ENCODE data around the gene CNIH3. TPM values are rescaled to one million over a fixed set of nuclear protein-coding genes. Genes with fewer than 3 reads are reported as not detected.

The CNIH3 gene
- total and polyA plus RNA-seq, 2 of the 4 experiments (the other 2 are of a cell fraction): 2.0 to 2.9 TPM

- TF ChIP-seq FOS (IDR thresholded peaks at IDR 0.05; ENCODE audit: low read depth, low read length): peak; percentile 6; the same call in 1 of the 2 replicates
Measured at GRCh38 chr1:224623743-224624333, 7.7 kb downstream of the CNIH3 start (continued).

- Histone ChIP-seq H3K9ac (ENCODE audit: low read depth, low read length) (no peak overlapping the region), H4K5ac (ENCODE audit: low read depth, low read length) (no peak overlapping the region; the same call in 1 of the 2 replicates), H3K79me1 (ENCODE audit: low read depth in 1 of 2, low read length in 2 of 2) (peaks cover 0 to 36% of the 10 kb centered on the region in 2 experiments; a peak in 2 of 4 replicates), H3K36me3 (ENCODE audit: control insufficient read depth, insufficient read depth, low read length) (no peaks in the 10 kb centered on the region), H2AK9ac (replicated peaks; ENCODE audit: low read depth, low read length, poor library complexity) (peak overlapping the region; percentile 55), H3K9me3 (ENCODE audit: control insufficient read depth, insufficient read depth, low read length) (no peaks in the 10 kb centered on the region), H2BK120ac (ENCODE audit: low read depth, low read length) (peak overlapping the region; percentile 73), H3K14ac (replicated peaks; ENCODE audit: low read depth, low read length) (peak overlapping the region; percentile 38), H2BK15ac (ENCODE audit: low read depth, low read length) (peak overlapping the region; percentile 74; the same call in 2 of the 3 replicates), H3K27ac (ENCODE audit: insufficient read depth, low read length) (no peak overlapping the region; the same call in 1 of the 2 replicates), H4K20me1 (ENCODE audit: insufficient read depth, low read length) (peaks cover 3% of the 10 kb centered on the region; the same call in 1 of the 2 replicates), H3K56ac (ENCODE audit: extremely low read depth, insufficient read depth, low read length) (0 out of 2 replicates have a peak overlapping the region, but pooled peaks have one; percentile 2), H3K27me3 (ENCODE audit: control insufficient read depth, insufficient read depth, low read length) (no peaks in the 10 kb centered on the region), H2BK20ac (ENCODE audit: low read depth, low read length) (peak overlapping the region; percentile 64; the same call in 1 of the 2 replicates), H3K18ac (ENCODE audit: low read depth, low read length) (peak overlapping the region; percentile 19; the same call in 1 of the 2 replicates), H3K4ac (ENCODE audit: low read depth, low read length) (peak overlapping the region; percentile 60), H3K4me1 (ENCODE audit: control insufficient read depth, insufficient read depth, low read length) (peaks cover 20% of the 10 kb centered on the region), H3K4me2 (ENCODE audit: low read depth, low read length) (no peak overlapping the region), H2AFZ (replicated peaks; ENCODE audit: low read length, poor library complexity) (no peak overlapping the region), H4K91ac (ENCODE audit: insufficient read depth, low read depth, low read length) (peak overlapping the region; percentile 29; the same call in 1 of the 2 replicates), H4K8ac (ENCODE audit: low read depth in 2 of 2, low read length in 2 of 2) (peak overlapping the region; percentile 5 to 39; a peak in 1 of 4 replicates), H2AK5ac (ENCODE audit: low read depth, low read length) (peak overlapping the region; percentile 86), H3K23ac (ENCODE audit: low read depth, low read length) (0 out of 2 replicates have a peak overlapping the region, but pooled peaks have one; percentile 45), H3K4me3 (ENCODE audit: insufficient read depth, low read depth, low read length) (no peak overlapping the region), H3K9me1 (ENCODE audit: insufficient read depth, low read length) (peaks cover 26% of the 10 kb centered on the region), H2BK5ac (ENCODE audit: low read depth, low read length, poor library complexity, severe bottlenecking) (peak overlapping the region; percentile 47)
- intact Hi-C loops (cut with micrococcal nuclease): no loop called here
- in situ Hi-C loops (cut with MboI; ENCODE audit: low sequenced_read_pairs): no loop called here
- BruUV-seq (replicated peaks): no TSS peak
- 100% methylated on average over 1 of the region's 4 CpGs; no CpG with 5 or more reads in 1 of the 2 experiments for WGBS, 2 experiments (ENCODE audit: extremely low coverage in 2 of 2, insufficient read length in 1 of 2)
- no peak for DNase-seq
- CTCF ChIA-PET: interaction anchor here (1.5 kb wide), 1 partner anchor 110 kb away, joined by 3 read pairs; no protein-coding TSS in a partner anchor
- POLR2A ChIA-PET (ENCODE audit: unreplicated experiment): no interaction called here
- no peak for TF ChIP-seq MXI1 (IDR thresholded peaks at IDR 0.05; ENCODE audit: borderline replicate concordance, low read depth, low read length)
- TF ChIP-seq POLR2A (IDR thresholded peaks at IDR 0.05; ENCODE audit: low read depth, low read length): no peak
- no peak for TF ChIP-seq CHD1 (IDR thresholded peaks at IDR 0.05; ENCODE audit: low read depth, low read length)
- dilution Hi-C loops (cut with HindIII; ENCODE audit: low sequenced_read_pairs, unreplicated experiment): no loop called here
- ATAC-seq (ENCODE audit: low read depth): no peak
Measured at GRCh38 chr1:224624432-224624831, 8.3 kb downstream of the CNIH3 start.

Data from IMR-90 (cell line).